Fibroblast of lung (primary cell): ENCODE data around the gene C14orf119. TPM values are rescaled to one million over a fixed set of nuclear protein-coding genes. Genes with fewer than 3 reads are reported as not detected.
A peak's percentile ranks its signal among the peaks of the same experiment; 100 is the strongest.

Experiments used
- DNase-seq, 2 donors: peaks; one replicate each; pipeline versions ENCODE4 v3.0.0 to v3.0.0-alpha.2; 2010; ENCODE audit warnings: low read depth in 2 of 2
- H2AFZ ChIP-seq: 2 replicates; pipeline ENCODE4 v1.5.1; 2012; ENCODE audit warnings: low read length, control low read depth, inconsistent platforms
- H3K27ac ChIP-seq: 2 replicates; pipeline ENCODE4 v1.5.1; 2011; ENCODE audit warnings: low read length, control low read depth; ENCODE audit not compliant: insufficient read depth
- H3K27me3 ChIP-seq: 2 replicates; pipeline ENCODE4 v1.5.1; 2011; ENCODE audit warnings: mild to moderate bottlenecking, low read length; ENCODE audit not compliant: control insufficient read depth, insufficient read depth
- H3K36me3 ChIP-seq: 2 replicates; pipeline ENCODE4 v1.5.1; 2011; ENCODE audit warnings: low read length; ENCODE audit not compliant: control insufficient read depth, insufficient read depth
- H3K4me1 ChIP-seq: 2 replicates; pipeline ENCODE4 v1.5.1; 2011; ENCODE audit warnings: low read length; ENCODE audit not compliant: control insufficient read depth, insufficient read depth; ENCODE audit errors: extremely low read depth
- H3K4me2 ChIP-seq: 2 replicates; pipeline ENCODE4 v1.5.1; 2011; ENCODE audit warnings: low read length, control low read depth; ENCODE audit not compliant: insufficient read depth; ENCODE audit errors: extremely low read depth
- H3K4me3 ChIP-seq, 4 experiments: fragments of 200-600 bp in 1 of 4; sonication (generic) in 1 of 4; replicated peaks in 1 of 4; 2 replicates each; pipeline ENCODE4 v1.5.1; 2011 to 2016; ENCODE audit warnings: low read length in 4 of 4, low read depth in 3 of 4, mild to moderate bottlenecking in 3 of 4, control low read depth in 2 of 4, inconsistent platforms in 1 of 4, mixed read lengths in 1 of 4; ENCODE audit not compliant: insufficient read depth in 1 of 4; ENCODE audit errors: control extremely low read depth in 1 of 4
- H3K79me2 ChIP-seq: 2 replicates; pipeline ENCODE4 v1.5.1; 2012; ENCODE audit warnings: mild to moderate bottlenecking, low read length, inconsistent platforms; ENCODE audit not compliant: control insufficient read depth, insufficient read depth
- H3K9ac ChIP-seq: 2 replicates; pipeline ENCODE4 v1.5.1; 2011; ENCODE audit warnings: mild to moderate bottlenecking, low read length, control low read depth; ENCODE audit not compliant: insufficient read depth
- H3K9me3 ChIP-seq: 2 replicates; pipeline ENCODE4 v1.5.1; 2012; ENCODE audit warnings: low read depth, low read length; ENCODE audit not compliant: control insufficient read depth, insufficient read depth
- H4K20me1 ChIP-seq: 2 replicates; pipeline ENCODE4 v1.5.1; 2011; ENCODE audit warnings: low read length; ENCODE audit not compliant: control insufficient read depth, insufficient read depth; ENCODE audit errors: extremely low read depth
- EZH2 ChIP-seq: IDR thresholded peaks from 2 replicates; pipeline ENCODE4 v1.5.1; 2012; ENCODE audit warnings: low read length, control low read depth, mild to moderate bottlenecking; ENCODE audit errors: missing control alignments
- polyA plus RNA-seq, 2 donors: library from polyadenylated mRNA; depleted of rRNA in 1 of 2; stranded (reverse) in 1 of 2; unstranded in 1 of 2; fragments of >200 nt; gene quantifications; 2 replicates each; pipeline ENCODE4 v1.2.1, GENCODE V29; 2011 to 2012; ENCODE audit warnings: missing spikeins in 1 of 2
- total RNA-seq: library from RNA; depleted of rRNA; stranded (reverse); fragments of >200 nt; gene quantifications from 2 replicates; pipeline ENCODE4 v1.2.1, GENCODE V29; 2014
- TF ChIP-seq, protein P1 (sequence below), 2 donors: IDR thresholded peaks in 1 of 2; conservative IDR thresholded peaks in 1 of 2; 1 replicate in 1 of 2; 2 replicates in 1 of 2; pipeline ENCODE4 v1.5.1; 2011 to 2012; ENCODE audit warnings: low read length in 2 of 2, control low read depth in 1 of 2, inconsistent platforms in 1 of 2, low read depth in 1 of 2, mild to moderate bottlenecking in 1 of 2

The C14orf119 gene
- total and polyA plus RNA-seq, 2 donors (not counting 1 experiment from before 2014, with no cell fraction given), result 55.0 to 115 TPM

DNA sequence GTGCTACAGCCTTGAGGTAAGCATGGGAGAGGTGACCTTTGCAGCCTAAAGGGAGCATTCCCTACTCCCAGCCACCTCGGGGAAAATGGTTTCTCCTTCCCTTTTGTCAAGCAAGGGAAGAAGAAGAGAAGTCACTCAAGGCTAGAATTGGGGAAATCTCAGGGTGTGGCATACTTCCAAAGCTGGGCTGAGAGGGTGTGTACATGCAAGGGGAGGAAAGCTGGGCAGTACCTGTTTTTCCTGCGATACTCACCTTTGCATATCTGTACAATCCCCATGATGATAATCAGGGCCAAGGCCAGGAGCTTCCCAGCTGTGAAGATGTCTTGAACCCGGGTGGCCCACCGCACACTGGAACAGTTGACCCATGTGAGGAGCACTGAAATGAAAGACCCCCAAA is 47.5 kb downstream of the C14orf119 start:
- peaks cover 8% of the 10 kb centered on the region for H3K27me3 ChIP-seq

DNA sequence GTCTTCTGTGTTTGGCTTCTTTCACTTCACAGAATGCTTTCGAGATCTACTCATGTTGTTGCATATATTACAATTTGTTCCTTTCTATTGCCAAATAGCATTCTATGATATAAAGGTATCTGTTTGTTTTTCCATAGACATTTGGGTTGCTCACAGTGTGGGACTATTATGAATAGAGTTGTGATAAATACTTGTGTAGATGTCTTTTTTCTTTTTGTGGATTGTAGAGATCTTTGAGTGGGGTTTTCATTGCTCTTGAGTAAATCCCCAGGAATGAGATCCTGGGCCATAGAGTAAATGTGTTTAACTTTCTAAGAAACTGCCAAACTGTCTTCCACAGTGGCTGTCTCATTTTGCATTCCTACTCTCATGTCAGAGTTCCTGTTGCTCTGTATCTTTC is 48.6 kb downstream of the C14orf119 start:
- DNase-seq, result peak in 1 of 2 donors; percentile 14
- Histone ChIP-seq H3K79me2 (no peaks in the 10 kb centered on the region), H3K27ac (no peak overlapping the region), H3K9ac (no peak overlapping the region), H3K4me2 (no peak overlapping the region), H3K4me1 (no peaks in the 10 kb centered on the region), H4K20me1 (no peaks in the 10 kb centered on the region), H3K4me3 (no peak overlapping the region), H2AFZ (no peak overlapping the region), H3K9me3 (no peaks in the 10 kb centered on the region), H3K36me3 (no peaks in the 10 kb centered on the region), H3K27me3 (peaks cover 4% of the 10 kb centered on the region)
- TF ChIP-seq, protein P1, sequence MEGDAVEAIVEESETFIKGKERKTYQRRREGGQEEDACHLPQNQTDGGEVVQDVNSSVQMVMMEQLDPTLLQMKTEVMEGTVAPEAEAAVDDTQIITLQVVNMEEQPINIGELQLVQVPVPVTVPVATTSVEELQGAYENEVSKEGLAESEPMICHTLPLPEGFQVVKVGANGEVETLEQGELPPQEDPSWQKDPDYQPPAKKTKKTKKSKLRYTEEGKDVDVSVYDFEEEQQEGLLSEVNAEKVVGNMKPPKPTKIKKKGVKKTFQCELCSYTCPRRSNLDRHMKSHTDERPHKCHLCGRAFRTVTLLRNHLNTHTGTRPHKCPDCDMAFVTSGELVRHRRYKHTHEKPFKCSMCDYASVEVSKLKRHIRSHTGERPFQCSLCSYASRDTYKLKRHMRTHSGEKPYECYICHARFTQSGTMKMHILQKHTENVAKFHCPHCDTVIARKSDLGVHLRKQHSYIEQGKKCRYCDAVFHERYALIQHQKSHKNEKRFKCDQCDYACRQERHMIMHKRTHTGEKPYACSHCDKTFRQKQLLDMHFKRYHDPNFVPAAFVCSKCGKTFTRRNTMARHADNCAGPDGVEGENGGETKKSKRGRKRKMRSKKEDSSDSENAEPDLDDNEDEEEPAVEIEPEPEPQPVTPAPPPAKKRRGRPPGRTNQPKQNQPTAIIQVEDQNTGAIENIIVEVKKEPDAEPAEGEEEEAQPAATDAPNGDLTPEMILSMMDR (conservative IDR thresholded peaks at IDR 0.05 in 1 of 2, IDR thresholded peaks at IDR 0.05 in 1 of 2; ENCODE audit: low read depth in 1 of 2, low read length in 2 of 2), result no peak
- no peak for TF ChIP-seq EZH2

More for the DNA sequence above, 47.5 kb downstream of the C14orf119 start:
- no peaks in the 10 kb centered on the region for H3K36me3 ChIP-seq
- TF ChIP-seq, protein P1 (conservative IDR thresholded peaks at IDR 0.05 in 1 of 2, IDR thresholded peaks at IDR 0.05 in 1 of 2; ENCODE audit: low read depth in 1 of 2, low read length in 2 of 2), result no peak
- no peak for TF ChIP-seq EZH2
- H3K4me1 ChIP-seq, result no peaks in the 10 kb centered on the region
- no peak overlapping the region for H3K27ac ChIP-seq
- DNase-seq, result no peak
- H3K9ac ChIP-seq, result no peak overlapping the region
- no peak overlapping the region for H3K4me3 ChIP-seq
- no peak overlapping the region for H2AFZ ChIP-seq
- H3K79me2 ChIP-seq, result no peaks in the 10 kb centered on the region
- no peaks in the 10 kb centered on the region for H4K20me1 ChIP-seq
- H3K9me3 ChIP-seq, result no peaks in the 10 kb centered on the region
- H3K4me2 ChIP-seq, result no peak overlapping the region

DNA sequence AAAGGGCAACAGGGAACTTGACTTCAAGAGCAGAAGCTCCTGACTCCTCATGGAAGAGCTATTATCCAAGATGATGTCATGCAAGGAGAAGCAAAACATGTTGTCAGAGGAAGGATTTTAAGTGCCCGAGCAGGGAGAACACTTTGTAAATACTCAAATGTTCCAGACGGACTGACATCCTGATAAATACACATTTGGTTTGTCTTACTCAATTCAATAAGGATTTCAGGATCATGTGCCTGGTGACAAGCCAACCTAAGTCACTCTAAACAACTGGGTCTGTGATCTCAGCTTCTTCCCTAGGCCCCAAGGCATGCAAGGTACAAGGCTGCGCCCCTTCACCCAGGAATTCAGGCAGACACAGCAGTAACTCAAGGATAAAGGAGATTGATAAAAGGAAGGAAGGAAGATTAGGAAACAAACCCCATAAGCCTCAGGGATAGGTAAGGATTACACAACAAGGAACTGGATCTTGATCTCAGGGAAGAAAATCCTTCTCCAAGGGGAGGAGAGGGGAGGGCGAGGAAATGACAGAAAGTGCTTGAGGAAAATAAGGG is 50.6 kb downstream of the C14orf119 start:
- Histone ChIP-seq H3K27me3 (peaks cover 4% of the 10 kb centered on the region), H3K27ac (no peak overlapping the region), H3K4me2 (no peak overlapping the region), H4K20me1 (no peaks in the 10 kb centered on the region), H3K9ac (no peak overlapping the region), H3K4me3 (no peak overlapping the region), H3K79me2 (no peaks in the 10 kb centered on the region), H3K4me1 (no peaks in the 10 kb centered on the region), H2AFZ (no peak overlapping the region), H3K9me3 (no peaks in the 10 kb centered on the region), H3K36me3 (no peaks in the 10 kb centered on the region)
- TF ChIP-seq EZH2, result no peak
- TF ChIP-seq, protein P1 (conservative IDR thresholded peaks at IDR 0.05 in 1 of 2, IDR thresholded peaks at IDR 0.05 in 1 of 2; ENCODE audit: low read depth in 1 of 2, low read length in 2 of 2), result no peak
- DNase-seq, result peak in 1 of 2 donors; percentile 38
